DOHH2 (cell line): ENCODE measurements around the gene SHROOM1.

Source experiments
- H3F3A ChIP-seq: fragments of 200-600 bp; sonication (generic), shearing (Covaris generic); 2 replicates; pipeline ENCODE4 v1.6.0; 2016; ENCODE audit warnings: antibody characterized with exemption, mild to moderate bottlenecking; ENCODE audit not compliant: control insufficient read depth, insufficient read depth
- H3K27ac ChIP-seq: fragments of 200-600 bp; sonication (generic); 2 replicates; pipeline ENCODE4 v1.5.1; 2014; ENCODE audit warnings: low read depth, mild to moderate bottlenecking, low read length, moderate library complexity
- H3K27me3 ChIP-seq: fragments of 200-600 bp; sonication (generic); 2 replicates; pipeline ENCODE4 v1.6.1; 2014; ENCODE audit warnings: mild to moderate bottlenecking, low read length, mixed read lengths; ENCODE audit not compliant: control insufficient read depth
- H3K36me3 ChIP-seq: fragments of 200-600 bp; sonication (generic); 2 replicates; pipeline ENCODE4 v1.6.1; 2014; ENCODE audit warnings: mild to moderate bottlenecking, low read length, moderate library complexity, mixed read lengths; ENCODE audit not compliant: control insufficient read depth
- H3K4me1 ChIP-seq: fragments of 200-600 bp; sonication (generic); 2 replicates; pipeline ENCODE4 v1.6.1; 2014; ENCODE audit warnings: mild to moderate bottlenecking, low read length, mixed read lengths; ENCODE audit not compliant: control insufficient read depth
- H3K4me2 ChIP-seq: fragments of 200-600 bp; sonication (generic); 2 replicates; pipeline ENCODE4 v1.6.0; 2014; ENCODE audit warnings: mild to moderate bottlenecking, low read length, moderate library complexity
- H3K4me3 ChIP-seq: fragments of 200-600 bp; sonication (generic); 2 replicates; pipeline ENCODE4 v1.5.1; 2014; ENCODE audit warnings: mild to moderate bottlenecking, low read length, mixed read lengths
- H3K79me2 ChIP-seq: fragments of 200-600 bp; sonication (generic); 2 replicates; pipeline ENCODE4 v1.6.1; 2014; ENCODE audit warnings: mild to moderate bottlenecking, low read length, mixed read lengths; ENCODE audit not compliant: control insufficient read depth
- H3K9me2 ChIP-seq: fragments of 200-600 bp; sonication (generic); replicated peaks from 2 replicates; pipeline ENCODE4 v1.6.1; 2014; ENCODE audit warnings: mild to moderate bottlenecking, low read length, mixed read lengths; ENCODE audit not compliant: control insufficient read depth
- H3K9me3 ChIP-seq: fragments of 200-600 bp; sonication (generic); 2 replicates; pipeline ENCODE4 v1.6.1; 2014; ENCODE audit warnings: antibody characterized with exemption, low read length, mixed read lengths; ENCODE audit not compliant: control insufficient read depth, insufficient read depth
- H4K20me1 ChIP-seq: fragments of 200-600 bp; sonication (generic); 2 replicates; pipeline ENCODE4 v1.6.0; 2014; ENCODE audit warnings: low read depth, mild to moderate bottlenecking, antibody characterized with exemption, low read length, moderate library complexity; ENCODE audit not compliant: control insufficient read depth, insufficient read depth
- EZH2phosphoT487 ChIP-seq: fragments of 200-600 bp; sonication (generic); IDR thresholded peaks from 2 replicates; pipeline ENCODE4 v1.6.1; 2017; ENCODE audit warnings: borderline replicate concordance, mild to moderate bottlenecking, antibody characterized with exemption, low read length, moderate library complexity, mixed read lengths
- TF ChIP-seq, protein P1 (sequence below): fragments of 200-600 bp; sonication (generic); IDR thresholded peaks from one replicate; pipeline ENCODE4 v1.5.1; 2014; ENCODE audit warnings: antibody characterized with exemption, mild to moderate bottlenecking, low read depth, low read length; ENCODE audit not compliant: poor library complexity, severe bottlenecking

SHROOM1 gene

GRCh38 chr5:132839426-132840301, 9.2 kb upstream of the SHROOM1 start:
- Histone ChIP-seq H3K27ac (no peak overlapping the region), H3K79me2 (no peaks in the 10 kb centered on the region), H4K20me1 (no peaks in the 10 kb centered on the region), H3K9me3 (no peaks in the 10 kb centered on the region), H3F3A (no peaks in the 10 kb centered on the region), H3K9me2 (no peaks in the 10 kb centered on the region), H3K36me3 (no peaks in the 10 kb centered on the region), H3K27me3 (no peaks in the 10 kb centered on the region), H3K4me3 (no peak overlapping the region), H3K4me2 (no peak overlapping the region), H3K4me1 (peaks cover 9% of the 10 kb centered on the region)
- TF ChIP-seq, protein P1, sequence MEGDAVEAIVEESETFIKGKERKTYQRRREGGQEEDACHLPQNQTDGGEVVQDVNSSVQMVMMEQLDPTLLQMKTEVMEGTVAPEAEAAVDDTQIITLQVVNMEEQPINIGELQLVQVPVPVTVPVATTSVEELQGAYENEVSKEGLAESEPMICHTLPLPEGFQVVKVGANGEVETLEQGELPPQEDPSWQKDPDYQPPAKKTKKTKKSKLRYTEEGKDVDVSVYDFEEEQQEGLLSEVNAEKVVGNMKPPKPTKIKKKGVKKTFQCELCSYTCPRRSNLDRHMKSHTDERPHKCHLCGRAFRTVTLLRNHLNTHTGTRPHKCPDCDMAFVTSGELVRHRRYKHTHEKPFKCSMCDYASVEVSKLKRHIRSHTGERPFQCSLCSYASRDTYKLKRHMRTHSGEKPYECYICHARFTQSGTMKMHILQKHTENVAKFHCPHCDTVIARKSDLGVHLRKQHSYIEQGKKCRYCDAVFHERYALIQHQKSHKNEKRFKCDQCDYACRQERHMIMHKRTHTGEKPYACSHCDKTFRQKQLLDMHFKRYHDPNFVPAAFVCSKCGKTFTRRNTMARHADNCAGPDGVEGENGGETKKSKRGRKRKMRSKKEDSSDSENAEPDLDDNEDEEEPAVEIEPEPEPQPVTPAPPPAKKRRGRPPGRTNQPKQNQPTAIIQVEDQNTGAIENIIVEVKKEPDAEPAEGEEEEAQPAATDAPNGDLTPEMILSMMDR = no peak
- TF ChIP-seq EZH2phosphoT487 = no peak

- no peak overlapping the region for H3K4me3 ChIP-seq
- H3K4me2 ChIP-seq = no peak overlapping the region
- no peaks in the 10 kb centered on the region for H3K36me3 ChIP-seq
- TF ChIP-seq EZH2phosphoT487 = no peak
- TF ChIP-seq, protein P1 = no peak
- H4K20me1 ChIP-seq = no peaks in the 10 kb centered on the region
- H3K27me3 ChIP-seq = no peaks in the 10 kb centered on the region
- H3K9me2 ChIP-seq = no peaks in the 10 kb centered on the region
- H3K27ac ChIP-seq = no peak overlapping the region
- no peaks in the 10 kb centered on the region for H3K79me2 ChIP-seq
- H3F3A ChIP-seq = no peaks in the 10 kb centered on the region
- no peaks in the 10 kb centered on the region for H3K9me3 ChIP-seq
- H3K4me1 ChIP-seq = peaks cover 9% of the 10 kb centered on the region
These were observed 8.3 kb upstream of the SHROOM1 start for GRCh38 chr5:132838516-132839282.

GRCh38 chr5:132837868-132838267, 7.4 kb upstream of the SHROOM1 start:
- Histone ChIP-seq H3K79me2 (no peaks in the 10 kb centered on the region), H3K4me1 (peaks cover 9% of the 10 kb centered on the region), H3K27me3 (no peaks in the 10 kb centered on the region), H4K20me1 (no peaks in the 10 kb centered on the region), H3K4me2 (no peak overlapping the region), H3K4me3 (no peak overlapping the region), H3K27ac (no peak overlapping the region), H3K36me3 (no peaks in the 10 kb centered on the region), H3F3A (no peaks in the 10 kb centered on the region), H3K9me3 (no peaks in the 10 kb centered on the region), H3K9me2 (no peaks in the 10 kb centered on the region)
- TF ChIP-seq, protein P1 = no peak
- TF ChIP-seq EZH2phosphoT487 = no peak
